ENCODE results near the gene SMPD3. TPM values are rescaled to one million over a fixed set of nuclear protein-coding genes. Genes with fewer than 3 reads are reported as not detected.
A peak's percentile ranks its signal among the peaks of the same experiment; 100 is the strongest.

The SMPD3 gene
- total and polyA plus RNA-seq, 8 donors, result 0.79 to 3.7 (median 2.8) TPM

DNA sequence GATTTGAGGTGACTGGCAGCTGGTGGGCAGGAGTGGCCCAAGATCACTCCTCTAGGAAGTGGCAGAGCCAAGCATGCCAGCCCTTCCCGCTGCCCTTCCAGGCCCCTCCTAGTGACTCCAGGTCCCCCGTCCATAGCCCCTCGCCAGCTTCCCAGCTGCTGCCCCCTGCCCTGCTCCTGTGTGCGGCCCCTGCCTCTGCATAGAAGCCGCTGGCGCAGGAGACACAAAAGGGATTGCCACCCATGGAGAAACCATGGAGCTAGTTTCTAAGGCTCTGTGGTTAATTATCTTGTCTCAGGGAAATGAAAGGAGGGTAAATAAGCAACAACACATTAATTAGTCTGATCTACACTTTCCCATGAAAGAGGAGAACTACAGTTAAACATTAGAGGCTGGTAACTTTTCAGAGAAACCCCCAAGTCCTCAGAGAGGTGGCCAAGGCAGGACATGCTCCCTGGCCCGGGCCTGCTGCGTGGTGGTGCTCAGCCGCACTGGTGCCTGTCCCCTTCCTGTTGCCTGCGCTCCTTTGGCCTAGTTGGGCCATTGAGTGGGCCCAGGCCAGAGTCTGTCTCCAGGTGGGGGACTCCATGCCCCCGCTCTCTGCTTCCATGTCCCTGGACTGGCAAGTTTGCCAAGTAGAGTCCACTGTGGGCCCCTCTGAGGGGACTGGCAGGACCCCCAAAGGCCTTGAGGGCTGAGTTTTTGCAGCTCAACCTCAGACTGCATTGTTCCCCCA is 72.3 kb downstream of the SMPD3 start:
- Histone ChIP-seq H3K27ac (no peak overlapping the region), H3K36me3 (no peaks in the 10 kb centered on the region), H3K4me1 (no peaks in the 10 kb centered on the region), H3K27me3 (no peaks in the 10 kb centered on the region), H3K4me3 (no peak overlapping the region), H3K9me3 (no peaks in the 10 kb centered on the region)
- peak in 1 of 4 donors; percentile 67 for DNase-seq
- TF ChIP-seq, protein P1, sequence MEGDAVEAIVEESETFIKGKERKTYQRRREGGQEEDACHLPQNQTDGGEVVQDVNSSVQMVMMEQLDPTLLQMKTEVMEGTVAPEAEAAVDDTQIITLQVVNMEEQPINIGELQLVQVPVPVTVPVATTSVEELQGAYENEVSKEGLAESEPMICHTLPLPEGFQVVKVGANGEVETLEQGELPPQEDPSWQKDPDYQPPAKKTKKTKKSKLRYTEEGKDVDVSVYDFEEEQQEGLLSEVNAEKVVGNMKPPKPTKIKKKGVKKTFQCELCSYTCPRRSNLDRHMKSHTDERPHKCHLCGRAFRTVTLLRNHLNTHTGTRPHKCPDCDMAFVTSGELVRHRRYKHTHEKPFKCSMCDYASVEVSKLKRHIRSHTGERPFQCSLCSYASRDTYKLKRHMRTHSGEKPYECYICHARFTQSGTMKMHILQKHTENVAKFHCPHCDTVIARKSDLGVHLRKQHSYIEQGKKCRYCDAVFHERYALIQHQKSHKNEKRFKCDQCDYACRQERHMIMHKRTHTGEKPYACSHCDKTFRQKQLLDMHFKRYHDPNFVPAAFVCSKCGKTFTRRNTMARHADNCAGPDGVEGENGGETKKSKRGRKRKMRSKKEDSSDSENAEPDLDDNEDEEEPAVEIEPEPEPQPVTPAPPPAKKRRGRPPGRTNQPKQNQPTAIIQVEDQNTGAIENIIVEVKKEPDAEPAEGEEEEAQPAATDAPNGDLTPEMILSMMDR (IDR thresholded peaks at IDR 0.05), result no peak
- intact Hi-C loops (cut with DNase I), result no loop called here
- ATAC-seq, result no peak

GRCh38 chr16:68374961-68375660 is 73.2 kb downstream of the SMPD3 start:
- no peak for ATAC-seq
- Histone ChIP-seq H3K36me3 (no peaks in the 10 kb centered on the region), H3K27me3 (no peaks in the 10 kb centered on the region), H3K9me3 (no peaks in the 10 kb centered on the region), H3K4me3 (no peak overlapping the region), H3K4me1 (peaks cover 0 to 8% of the 10 kb centered on the region in 2 donors), H3K27ac (no peak overlapping the region)
- intact Hi-C loops (cut with DNase I), result no loop called here
- TF ChIP-seq, protein P1 (IDR thresholded peaks at IDR 0.05), result no peak
- DNase-seq, result peak in 1 of 4 donors; percentile 34

- no peak overlapping the region for H3K4me3 ChIP-seq
- peak in 1 of 4 donors; percentile 51 for DNase-seq
- H3K27ac ChIP-seq, result no peak overlapping the region
- no peaks in the 10 kb centered on the region for H3K27me3 ChIP-seq
- intact Hi-C loops (cut with DNase I), result no loop called here
- peaks cover 0 to 16% of the 10 kb centered on the region in 2 donors for H3K4me1 ChIP-seq
- no peaks in the 10 kb centered on the region for H3K9me3 ChIP-seq
- no peaks in the 10 kb centered on the region for H3K36me3 ChIP-seq
- TF ChIP-seq, protein P1 (IDR thresholded peaks at IDR 0.05), result no peak
- ATAC-seq, result no peak
Observed at GRCh38 chr16:68374246-68374805, 74.0 kb downstream of the SMPD3 start.

DNA sequence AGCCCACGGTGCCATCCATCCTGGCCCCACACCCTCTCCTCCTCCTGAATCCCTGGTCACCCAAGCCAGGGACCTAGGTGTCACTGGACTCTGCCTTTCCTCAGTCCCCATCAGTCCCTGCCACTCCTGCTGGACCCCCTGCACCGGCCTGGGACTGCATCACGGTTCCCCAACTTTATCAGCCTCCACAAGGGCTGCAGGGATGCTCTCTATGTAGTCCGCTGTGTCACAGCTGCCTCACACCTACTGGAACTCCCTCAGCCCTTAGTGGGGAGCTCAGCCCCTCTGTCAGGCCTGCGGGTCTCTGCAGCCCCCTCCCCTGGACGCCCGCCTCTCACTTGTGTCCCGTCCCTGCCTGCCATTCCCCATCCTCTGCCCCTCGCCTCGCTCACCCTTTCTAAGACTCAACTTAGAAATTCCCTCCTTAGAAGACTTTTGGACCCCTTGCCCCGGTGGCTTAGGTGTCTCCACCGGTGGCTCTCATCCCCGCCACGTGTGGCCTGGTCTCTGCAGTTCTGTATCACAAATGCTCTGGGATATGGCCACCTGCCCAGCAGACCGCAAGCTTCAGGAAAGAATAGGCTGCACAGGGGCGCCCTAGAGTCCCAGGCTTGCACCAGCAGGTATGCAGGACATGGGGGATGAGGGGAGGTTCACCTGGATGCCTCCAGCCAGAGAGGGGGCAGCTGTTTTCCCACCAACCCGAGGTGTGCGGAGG is 74.6 kb downstream of the SMPD3 start:
- intact Hi-C loops (cut with DNase I), result no loop called here
- ATAC-seq (no peak), DNase-seq (peak in 1 of 4 donors; percentile 58)
- peaks cover 0 to 19% of the 10 kb centered on the region in 2 donors for H3K4me1 ChIP-seq
- no peak overlapping the region for H3K27ac ChIP-seq
- TF ChIP-seq, protein P1 (IDR thresholded peaks at IDR 0.05), result no peak
- no peaks in the 10 kb centered on the region for H3K9me3 ChIP-seq
- H3K4me3 ChIP-seq, result no peak overlapping the region
- H3K36me3 ChIP-seq, result no peaks in the 10 kb centered on the region
- H3K27me3 ChIP-seq, result no peaks in the 10 kb centered on the region
